H1 (cell line): ENCODE data around the gene OVCA2.

Source experiments
- EP300 ChIP-seq, 2 experiments: IDR thresholded peaks; 1 replicate in 1 of 2; 2 replicates in 1 of 2; pipeline ENCODE4 v1.6.1; 2011 to 2012; ENCODE audit warnings: low read depth in 2 of 2, low read length in 2 of 2, mild to moderate bottlenecking in 2 of 2, borderline replicate concordance in 1 of 2, inconsistent platforms in 1 of 2, moderate library complexity in 1 of 2
- MAFK ChIP-seq: IDR thresholded peaks from 2 replicates; pipeline ENCODE4 v1.6.1; 2012; ENCODE audit warnings: low read depth, mild to moderate bottlenecking, improper control_type of control experiment, low read length
- RBBP5 ChIP-seq: IDR thresholded peaks from 2 replicates; pipeline ENCODE4 v1.7.1; 2012; ENCODE audit warnings: low read depth, mild to moderate bottlenecking, inconsistent platforms, low read length, moderate library complexity, borderline replicate concordance
- USF2 ChIP-seq: IDR thresholded peaks from 2 replicates; pipeline ENCODE4 v1.6.1; 2011; ENCODE audit warnings: low read length, improper control_type of control experiment
- TF ChIP-seq, protein P1 (sequence below), 3 experiments: IDR thresholded peaks; 1 replicate in 2 of 3; 2 replicates in 1 of 3; pipeline versions ENCODE4 v1.5.1 to v1.6.1; 2011; ENCODE audit warnings: low read length in 3 of 3, mild to moderate bottlenecking in 3 of 3, inconsistent platforms in 2 of 3, low read depth in 1 of 3, moderate library complexity in 1 of 3; ENCODE audit not compliant: insufficient read depth in 1 of 3; ENCODE audit errors: control extremely low read depth in 1 of 3

DNA sequence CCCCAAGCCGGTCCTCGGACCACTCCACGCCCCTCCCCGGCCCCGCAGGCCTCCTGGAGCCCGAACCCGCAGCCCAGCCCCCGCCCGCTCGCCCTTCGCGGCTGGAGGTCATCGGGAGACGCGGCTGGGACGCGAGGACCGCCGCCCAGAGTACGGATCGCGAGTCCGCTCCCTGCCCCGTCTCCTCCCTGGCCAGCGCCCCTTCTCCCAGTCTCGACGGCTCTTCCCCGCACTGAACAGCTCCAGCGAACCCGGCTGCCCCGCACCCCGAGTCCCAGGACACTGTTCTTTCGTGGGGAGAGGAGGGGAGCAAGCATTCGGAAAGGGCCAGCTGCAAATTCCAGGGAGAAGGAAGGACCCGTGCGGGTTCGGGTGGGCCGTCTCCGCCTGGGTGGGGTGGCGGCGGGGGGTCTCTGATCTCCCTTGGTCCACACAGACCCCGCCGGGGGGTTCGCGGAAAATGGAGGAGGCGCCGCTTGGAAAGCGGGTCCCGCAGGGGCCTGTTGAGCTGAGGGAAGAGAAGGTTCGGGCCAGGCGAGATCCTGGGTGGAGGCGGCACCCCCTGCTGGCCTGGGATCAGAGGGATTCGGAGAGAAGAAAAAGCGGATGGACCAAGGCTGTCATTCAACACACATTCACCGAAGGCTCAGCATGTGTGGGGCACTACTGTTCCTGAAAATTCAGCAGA lies 16.1 kb upstream of the OVCA2 start:
- TF ChIP-seq EP300 (IDR thresholded peaks at IDR 0.05; ENCODE audit: borderline replicate concordance in 1 of 2, low read depth in 2 of 2, low read length in 2 of 2) (no peak), RBBP5 (no peak), USF2 (no peak), MAFK (no peak)
- TF ChIP-seq, protein P1, sequence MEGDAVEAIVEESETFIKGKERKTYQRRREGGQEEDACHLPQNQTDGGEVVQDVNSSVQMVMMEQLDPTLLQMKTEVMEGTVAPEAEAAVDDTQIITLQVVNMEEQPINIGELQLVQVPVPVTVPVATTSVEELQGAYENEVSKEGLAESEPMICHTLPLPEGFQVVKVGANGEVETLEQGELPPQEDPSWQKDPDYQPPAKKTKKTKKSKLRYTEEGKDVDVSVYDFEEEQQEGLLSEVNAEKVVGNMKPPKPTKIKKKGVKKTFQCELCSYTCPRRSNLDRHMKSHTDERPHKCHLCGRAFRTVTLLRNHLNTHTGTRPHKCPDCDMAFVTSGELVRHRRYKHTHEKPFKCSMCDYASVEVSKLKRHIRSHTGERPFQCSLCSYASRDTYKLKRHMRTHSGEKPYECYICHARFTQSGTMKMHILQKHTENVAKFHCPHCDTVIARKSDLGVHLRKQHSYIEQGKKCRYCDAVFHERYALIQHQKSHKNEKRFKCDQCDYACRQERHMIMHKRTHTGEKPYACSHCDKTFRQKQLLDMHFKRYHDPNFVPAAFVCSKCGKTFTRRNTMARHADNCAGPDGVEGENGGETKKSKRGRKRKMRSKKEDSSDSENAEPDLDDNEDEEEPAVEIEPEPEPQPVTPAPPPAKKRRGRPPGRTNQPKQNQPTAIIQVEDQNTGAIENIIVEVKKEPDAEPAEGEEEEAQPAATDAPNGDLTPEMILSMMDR (IDR thresholded peaks at IDR 0.05; ENCODE audit: control extremely low read depth in 1 of 3, insufficient read depth in 1 of 3, low read depth in 1 of 3, low read length in 3 of 3) = peak; percentile 33 to 41 (median 33); a peak in 3 of 4 replicates
